Uterus (tissue), 2 donors: ENCODE results near the gene ASB1.

Experiments used
- POLR2A ChIP-seq, 2 donors: fragments of 450-650 bp; IDR thresholded peaks; one replicate each; pipeline ENCODE4 v1.6.1; 2016; ENCODE audit warnings: antibody characterized with exemption in 2 of 2, mild to moderate bottlenecking in 1 of 2, moderate library complexity in 1 of 2
- TF ChIP-seq, protein P1 (sequence below), 4 experiments: fragments of 200-600 bp in 2 of 4; fragments of 450-650 bp in 2 of 4; sonication (generic) in 2 of 4; IDR thresholded peaks; one replicate each; pipeline ENCODE4 v1.5.1; 2016 to 2019; ENCODE audit warnings: antibody characterized with exemption in 4 of 4, mild to moderate bottlenecking in 2 of 4, moderate library complexity in 1 of 4

DNA sequence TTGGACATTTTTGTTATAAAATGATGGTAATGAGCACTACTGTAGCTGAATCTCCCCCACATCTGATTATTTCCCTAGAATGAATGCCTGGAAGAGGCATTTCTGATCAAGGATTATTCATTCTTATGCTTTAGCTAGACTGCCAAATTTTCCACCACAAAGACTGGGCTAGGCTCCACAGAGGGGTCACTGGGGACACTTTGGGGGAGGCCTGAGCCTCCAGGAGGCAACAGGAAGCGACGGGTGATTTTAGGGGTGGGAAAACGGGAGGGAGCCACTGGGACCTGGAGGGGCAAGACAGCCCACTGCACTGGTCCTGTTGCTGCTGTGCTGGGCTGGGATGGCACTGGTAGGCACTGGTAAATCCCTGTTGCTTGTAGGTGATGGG, 2.4 kb upstream of the ASB1 start:
- TF ChIP-seq, protein P1, sequence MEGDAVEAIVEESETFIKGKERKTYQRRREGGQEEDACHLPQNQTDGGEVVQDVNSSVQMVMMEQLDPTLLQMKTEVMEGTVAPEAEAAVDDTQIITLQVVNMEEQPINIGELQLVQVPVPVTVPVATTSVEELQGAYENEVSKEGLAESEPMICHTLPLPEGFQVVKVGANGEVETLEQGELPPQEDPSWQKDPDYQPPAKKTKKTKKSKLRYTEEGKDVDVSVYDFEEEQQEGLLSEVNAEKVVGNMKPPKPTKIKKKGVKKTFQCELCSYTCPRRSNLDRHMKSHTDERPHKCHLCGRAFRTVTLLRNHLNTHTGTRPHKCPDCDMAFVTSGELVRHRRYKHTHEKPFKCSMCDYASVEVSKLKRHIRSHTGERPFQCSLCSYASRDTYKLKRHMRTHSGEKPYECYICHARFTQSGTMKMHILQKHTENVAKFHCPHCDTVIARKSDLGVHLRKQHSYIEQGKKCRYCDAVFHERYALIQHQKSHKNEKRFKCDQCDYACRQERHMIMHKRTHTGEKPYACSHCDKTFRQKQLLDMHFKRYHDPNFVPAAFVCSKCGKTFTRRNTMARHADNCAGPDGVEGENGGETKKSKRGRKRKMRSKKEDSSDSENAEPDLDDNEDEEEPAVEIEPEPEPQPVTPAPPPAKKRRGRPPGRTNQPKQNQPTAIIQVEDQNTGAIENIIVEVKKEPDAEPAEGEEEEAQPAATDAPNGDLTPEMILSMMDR (IDR thresholded peaks at IDR 0.05), result no peak
- TF ChIP-seq POLR2A (IDR thresholded peaks at IDR 0.05), result no peak
